ENCODE measurements around the gene METTL13.

The METTL13 gene

GRCh38 chr1:171740987-171741871 is 40.2 kb upstream of the METTL13 start (continued):
- TF ChIP-seq PRDM4 (tag by site-specific recombination; IDR thresholded peaks at IDR 0.05) (no peak), ZNF571 (tag by site-specific recombination; IDR thresholded peaks at IDR 0.05) (no peak), ZNF324 (tag by site-specific recombination; IDR thresholded peaks at IDR 0.05) (peak; percentile 55; the same call in 1 of the 2 replicates), ZNF785 (tag by site-specific recombination; IDR thresholded peaks at IDR 0.05) (no peak), ZNF76 (tag by site-specific recombination; IDR thresholded peaks at IDR 0.05; ENCODE audit: borderline replicate concordance, low read depth) (peak; percentile 82), KLF17 (tag by site-specific recombination; IDR thresholded peaks at IDR 0.05) (0 out of 2 replicates have a peak, but pooled peaks have one; percentile 11), SALL2 (tag by site-specific recombination; IDR thresholded peaks at IDR 0.05; ENCODE audit: borderline replicate concordance) (no peak), ATF2 (tag by site-specific recombination; IDR thresholded peaks at IDR 0.05; ENCODE audit: low read depth) (no peak), ZNF580 (tag by site-specific recombination; IDR thresholded peaks at IDR 0.05) (0 out of 2 replicates have a peak, but pooled peaks have one; percentile 42), ZNF600 (tag by site-specific recombination; IDR thresholded peaks at IDR 0.05) (no peak; the same call in 1 of the 2 replicates), ZNF2 (tag by site-specific recombination; IDR thresholded peaks at IDR 0.05) (0 out of 2 replicates have a peak, but pooled peaks have one; percentile 55), ZFP37 (tag by site-specific recombination; IDR thresholded peaks at IDR 0.05) (no peak), ZSCAN18 (tag by site-specific recombination; IDR thresholded peaks at IDR 0.05) (no peak), ZBTB11 (tag by site-specific recombination; conservative IDR thresholded peaks at IDR 0.05; ENCODE audit: low read depth) (0 out of 2 replicates have a peak, but pooled peaks have one; percentile 31), PATZ1 (tag by site-specific recombination; IDR thresholded peaks at IDR 0.05) (peak; percentile 66), CTCF (tag by site-specific recombination; IDR thresholded peaks at IDR 0.05) (0 out of 2 replicates have a peak, but pooled peaks have one; percentile 53), REST (tag by site-specific recombination; IDR thresholded peaks at IDR 0.05) (peak; percentile 69; the same call in 1 of the 2 replicates), RBAK (tag by site-specific recombination; IDR thresholded peaks at IDR 0.05) (no peak)

Measured in HEK293 (cell line).